Endothelial cell of umbilical vein (primary cell): ENCODE measurements around the gene QPCT. TPM values are rescaled to one million over a fixed set of nuclear protein-coding genes. Genes with fewer than 3 reads are reported as not detected.

Experiments used
- BruUV-seq: library from RNA; stranded (reverse); fragments of 400-500 nt; replicated peaks from 2 replicates; lab custom pipeline; 2021; lab: Mats Ljungman, UMichigan
- CTCF ChIA-PET: fragments of 300-600, 350-600 bp; sonication (Branson Sonifier 250); formaldehyde crosslinking; loops from one replicate; lab custom pipeline; 2021; ENCODE audit warnings: antibody characterized with exemption, inconsistent platforms; lab: Charles Lee
- POLR2A ChIA-PET: fragments of 300-600, 350-600 bp; sonication (Branson Sonifier 250); formaldehyde crosslinking; loops from one replicate; lab custom pipeline; 2021; ENCODE audit warnings: antibody characterized with exemption, inconsistent platforms; lab: Charles Lee
- DNase-seq: peaks from one replicate; pipeline ENCODE4 v3.0.0-alpha.2; 2011; ENCODE audit warnings: low read depth, low spot score
- FAIRE-seq: peaks from 2 replicates; lab custom pipeline; 2011; peaks lifted over from hg19 to GRCh38; lab: Jason Lieb, UNC
- H2AFZ ChIP-seq: 2 replicates; pipeline ENCODE4 v1.6.0; 2012; ENCODE audit warnings: low read depth, low read length, control low read depth, inconsistent platforms
- H3K27ac ChIP-seq: 2 replicates; pipeline ENCODE4 v1.5.1; 2011; ENCODE audit warnings: low read depth, mild to moderate bottlenecking, control low read depth, low read length, moderate library complexity; ENCODE audit not compliant: insufficient read depth
- H3K27me3 ChIP-seq, 2 experiments: 2 replicates each; pipeline versions ENCODE4 v1.6.0 to v1.6.1; 2011; ENCODE audit warnings: low read length in 2 of 2, mixed read lengths in 1 of 2; ENCODE audit not compliant: control insufficient read depth in 2 of 2, insufficient read depth in 2 of 2
- H3K36me3 ChIP-seq, 2 experiments: 2 replicates in 1 of 2; 3 replicates in 1 of 2; pipeline ENCODE4 v1.5.1; 2011; ENCODE audit warnings: low read length in 2 of 2, mild to moderate bottlenecking in 1 of 2, moderate library complexity in 1 of 2; ENCODE audit not compliant: control insufficient read depth in 2 of 2, insufficient read depth in 2 of 2; ENCODE audit errors: extremely low read depth in 1 of 2
- H3K4me1 ChIP-seq: 3 replicates; pipeline ENCODE4 v1.5.1; 2011; ENCODE audit warnings: mild to moderate bottlenecking, low read length; ENCODE audit not compliant: control insufficient read depth, insufficient read depth; ENCODE audit errors: extremely low read depth
- H3K4me2 ChIP-seq: 2 replicates; pipeline ENCODE4 v1.6.1; 2011; ENCODE audit warnings: low read length, control low read depth, mixed read lengths; ENCODE audit not compliant: insufficient read depth
- H3K4me3 ChIP-seq, 3 experiments: fragments of 200-600 bp in 1 of 3; sonication (generic), shearing (Covaris generic) in 1 of 3; replicated peaks in 1 of 3; 2 replicates each; pipeline ENCODE4 v1.5.1; 2011 to 2016; ENCODE audit warnings: control low read depth in 3 of 3, low read length in 3 of 3, mild to moderate bottlenecking in 2 of 3, inconsistent platforms in 1 of 3, low read depth in 1 of 3, moderate library complexity in 1 of 3; ENCODE audit not compliant: insufficient read depth in 1 of 3
- H3K79me2 ChIP-seq: 2 replicates; pipeline ENCODE4 v1.6.0; 2012; ENCODE audit warnings: low read length, inconsistent platforms; ENCODE audit not compliant: control insufficient read depth, insufficient read depth
- H3K9ac ChIP-seq: replicated peaks from 2 replicates; pipeline ENCODE3; 2011; ENCODE audit warnings: low read length, control low read depth; ENCODE audit not compliant: insufficient read depth; ENCODE audit errors: extremely low read depth
- H3K9me1 ChIP-seq: replicated peaks from 3 replicates; pipeline ENCODE4 v1.6.0; 2011; ENCODE audit warnings: mild to moderate bottlenecking, low read length; ENCODE audit not compliant: control insufficient read depth, insufficient read depth; ENCODE audit errors: extremely low read depth
- H3K9me3 ChIP-seq: replicated peaks from 2 replicates; pipeline ENCODE4 v1.5.1; 2012; ENCODE audit warnings: low read length, inconsistent platforms; ENCODE audit not compliant: control insufficient read depth, insufficient read depth
- H4K20me1 ChIP-seq: replicated peaks from 2 replicates; pipeline ENCODE3; 2011; ENCODE audit warnings: mild to moderate bottlenecking, low read length; ENCODE audit not compliant: control insufficient read depth, insufficient read depth; ENCODE audit errors: extremely low read depth
- EZH2 ChIP-seq: IDR thresholded peaks from 2 replicates; pipeline ENCODE4 v1.6.1; 2012; ENCODE audit warnings: borderline replicate concordance, low read depth, mild to moderate bottlenecking, moderate library complexity, low read length, inconsistent platforms; ENCODE audit not compliant: severe bottlenecking
- FOS ChIP-seq: IDR thresholded peaks from 2 replicates; pipeline ENCODE4 v1.6.1; 2011; ENCODE audit warnings: mild to moderate bottlenecking, low read length, moderate library complexity, borderline replicate concordance; ENCODE audit not compliant: insufficient read depth
- GATA2 ChIP-seq: IDR thresholded peaks from 2 replicates; pipeline ENCODE4 v1.7.0; 2011; ENCODE audit warnings: low read depth, mild to moderate bottlenecking, moderate library complexity, mixed read lengths, low read length; ENCODE audit not compliant: insufficient read length, insufficient read depth
- JUN ChIP-seq: IDR thresholded peaks from 2 replicates; pipeline ENCODE4 v1.6.1; 2011; ENCODE audit warnings: borderline replicate concordance, low read depth; ENCODE audit not compliant: insufficient read length, insufficient read depth
- MYC ChIP-seq: IDR thresholded peaks from one replicate; pipeline ENCODE4 v1.6.1; 2011; ENCODE audit warnings: mild to moderate bottlenecking, low read depth, low read length
- POLR2A ChIP-seq: IDR thresholded peaks from 2 replicates; pipeline ENCODE4 v1.6.1; 2012; ENCODE audit warnings: low read depth, mild to moderate bottlenecking, control low read depth, low read length
- POLR2AphosphoS5 ChIP-seq: IDR thresholded peaks from 2 replicates; pipeline ENCODE4 v1.6.1; 2012; ENCODE audit warnings: low read depth, mild to moderate bottlenecking, control low read depth, low read length, moderate library complexity; ENCODE audit not compliant: insufficient read depth
- dilution Hi-C: fragments of 300-500 bp; cut with MboI; formaldehyde crosslinking; loops from one replicate; pipeline ENCODE4 v1.15.0; 2019; ENCODE audit warnings: low sequenced_read_pairs; ENCODE audit not compliant: extremely low pct_ligation_motif_present
- intact Hi-C: fragments of 100-400 bp; cut with micrococcal nuclease; formaldehyde crosslinking; loops from one replicate; pipeline ENCODE4 v1.10.0; 2022
- polyA plus RNA-seq, 4 experiments: library from polyadenylated mRNA; depleted of rRNA in 3 of 4; stranded (reverse) in 3 of 4; unstranded in 1 of 4; fragments of >200 nt; gene quantifications; 2 replicates each; pipeline versions ENCODE4 v1.2.1 to v1.2.3, GENCODE V29; 2011 to 2012; ENCODE audit warnings: missing spikeins in 1 of 4
- total RNA-seq: library from RNA; stranded (reverse); gene quantifications from 2 replicates; pipeline ENCODE4 v1.2.3, GENCODE V29; 2021
- TF ChIP-seq, protein P1 (sequence below), 2 donors: IDR thresholded peaks; 1 replicate in 1 of 2; 2 replicates in 1 of 2; pipeline ENCODE4 v1.5.1; 2011; ENCODE audit warnings: low read length in 2 of 2, mild to moderate bottlenecking in 2 of 2, moderate library complexity in 2 of 2, control low read depth in 1 of 2, inconsistent platforms in 1 of 2, low read depth in 1 of 2; ENCODE audit not compliant: insufficient read depth in 1 of 2; ENCODE audit errors: extremely low read depth in 1 of 2
- TF ChIP-seq, protein P2 (sequence below): IDR thresholded peaks from 2 replicates; pipeline ENCODE4 v1.6.1; 2011; ENCODE audit not compliant: insufficient read depth, insufficient read length

Gene QPCT
- total and polyA plus RNA-seq, 2 donors (not counting 3 experiments of a cell fraction or from before 2014, with no cell fraction given), result 12.8 to 17.2 TPM

DNA sequence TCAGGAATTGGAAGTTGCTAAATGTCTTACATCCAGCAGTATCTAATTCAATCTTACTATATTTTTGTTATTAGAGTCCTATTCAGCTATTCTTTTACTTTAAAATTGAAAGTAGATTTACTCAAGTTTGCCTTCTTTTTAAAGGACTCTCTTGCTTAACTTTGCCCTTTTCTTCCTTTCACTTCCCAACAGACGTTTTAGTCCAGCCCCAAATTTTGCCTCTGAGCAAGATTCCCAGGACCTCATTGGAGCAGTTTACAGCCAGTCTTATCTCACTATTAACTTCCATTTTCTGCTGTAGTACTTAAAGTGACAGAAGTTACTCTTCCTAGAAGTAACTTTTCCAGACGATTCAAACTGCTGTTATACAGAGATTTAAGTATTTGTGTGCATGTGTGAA lies 18.1 kb upstream of the QPCT start:
- Histone ChIP-seq H4K20me1 (no peaks in the 10 kb centered on the region), H3K9ac (no peak overlapping the region), H2AFZ (no peak overlapping the region), H3K27ac (no peak overlapping the region), H3K36me3 (no peaks in the 10 kb centered on the region), H3K79me2 (peaks cover 30% of the 10 kb centered on the region), H3K9me1 (no peaks in the 10 kb centered on the region), H3K9me3 (no peaks in the 10 kb centered on the region), H3K4me2 (peak overlapping the region; percentile 60), H3K4me1 (peaks cover 27% of the 10 kb centered on the region), H3K27me3 (no peaks in the 10 kb centered on the region), H3K4me3 (no peak overlapping the region)
- no TSS peak for BruUV-seq
- ChIA-PET POLR2A (no interaction called here), CTCF (interaction anchor here (1.3 to 1.6 kb wide), 3 partner anchors 13 to 70 kb away, joined by 3 to 5 read pairs (median 3); no protein-coding TSS in a partner anchor)
- no peak for FAIRE-seq
- dilution Hi-C loops (no loop called here), intact Hi-C loops (loop anchor here (10.0 kb wide), 1 partner anchor 329 kb away; no protein-coding TSS in a partner anchor)
- TF ChIP-seq POLR2AphosphoS5 (no peak), FOS (no peak), EZH2 (no peak), POLR2A (no peak), GATA2 (no peak), JUN (no peak), MYC (no peak)
- TF ChIP-seq, protein P1, sequence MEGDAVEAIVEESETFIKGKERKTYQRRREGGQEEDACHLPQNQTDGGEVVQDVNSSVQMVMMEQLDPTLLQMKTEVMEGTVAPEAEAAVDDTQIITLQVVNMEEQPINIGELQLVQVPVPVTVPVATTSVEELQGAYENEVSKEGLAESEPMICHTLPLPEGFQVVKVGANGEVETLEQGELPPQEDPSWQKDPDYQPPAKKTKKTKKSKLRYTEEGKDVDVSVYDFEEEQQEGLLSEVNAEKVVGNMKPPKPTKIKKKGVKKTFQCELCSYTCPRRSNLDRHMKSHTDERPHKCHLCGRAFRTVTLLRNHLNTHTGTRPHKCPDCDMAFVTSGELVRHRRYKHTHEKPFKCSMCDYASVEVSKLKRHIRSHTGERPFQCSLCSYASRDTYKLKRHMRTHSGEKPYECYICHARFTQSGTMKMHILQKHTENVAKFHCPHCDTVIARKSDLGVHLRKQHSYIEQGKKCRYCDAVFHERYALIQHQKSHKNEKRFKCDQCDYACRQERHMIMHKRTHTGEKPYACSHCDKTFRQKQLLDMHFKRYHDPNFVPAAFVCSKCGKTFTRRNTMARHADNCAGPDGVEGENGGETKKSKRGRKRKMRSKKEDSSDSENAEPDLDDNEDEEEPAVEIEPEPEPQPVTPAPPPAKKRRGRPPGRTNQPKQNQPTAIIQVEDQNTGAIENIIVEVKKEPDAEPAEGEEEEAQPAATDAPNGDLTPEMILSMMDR (IDR thresholded peaks at IDR 0.05; ENCODE audit: extremely low read depth in 1 of 2, insufficient read depth in 1 of 2, low read depth in 1 of 2, low read length in 2 of 2), result no peak
- TF ChIP-seq, protein P2, sequence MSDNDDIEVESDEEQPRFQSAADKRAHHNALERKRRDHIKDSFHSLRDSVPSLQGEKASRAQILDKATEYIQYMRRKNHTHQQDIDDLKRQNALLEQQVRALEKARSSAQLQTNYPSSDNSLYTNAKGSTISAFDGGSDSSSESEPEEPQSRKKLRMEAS, result no peak
- DNase-seq, result peak; percentile 57
